Measurements from ENCODE around the gene ACTL8.

The ACTL8 gene

DNA sequence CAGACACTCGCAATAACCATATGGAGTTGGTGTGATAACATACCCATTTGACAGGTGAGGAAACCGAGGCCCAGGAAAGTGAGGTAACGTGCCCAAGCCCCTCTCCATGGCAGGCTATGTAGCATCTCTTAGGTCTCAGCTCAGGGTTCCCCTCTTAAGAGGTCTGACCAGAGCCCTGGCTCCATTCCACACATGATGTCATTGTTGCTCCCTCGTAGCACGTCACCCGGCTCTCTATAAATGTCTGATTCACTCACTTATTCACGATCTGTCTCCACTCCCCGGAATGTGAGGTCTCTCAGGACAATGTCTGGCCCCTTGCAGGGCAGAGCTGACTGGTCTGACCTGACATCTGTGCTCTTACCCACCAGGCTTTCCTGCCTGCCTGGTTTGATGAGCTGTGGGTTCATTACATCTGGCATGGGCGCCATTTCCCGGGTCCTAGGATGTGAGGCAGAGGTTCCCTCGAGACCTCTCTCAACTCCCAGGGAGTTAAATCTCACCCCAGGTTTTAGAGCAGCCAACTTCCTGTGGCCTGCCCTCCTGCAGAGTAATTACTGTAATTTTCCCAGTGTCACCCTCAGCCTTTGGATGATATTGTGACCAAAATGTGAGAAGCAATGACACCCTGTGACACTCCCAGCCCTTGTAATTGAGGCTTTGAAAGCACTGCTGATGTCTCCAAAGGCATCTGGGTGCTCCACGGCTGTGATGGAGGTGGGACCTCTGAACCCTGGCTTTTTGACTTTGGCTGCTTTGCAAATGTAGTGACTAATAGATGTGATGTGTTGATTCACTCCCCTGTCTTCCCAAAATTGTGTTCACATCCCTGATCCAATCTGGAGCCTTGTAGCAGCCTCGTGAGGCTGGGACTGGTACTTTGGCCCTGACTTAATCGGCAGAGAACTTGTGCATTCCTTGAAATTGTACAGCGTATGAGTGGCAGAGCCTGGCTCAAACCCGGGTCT, 10.6 kb downstream of the ACTL8 start:
- peak; percentile 27 for DNase-seq (ENCODE audit: low read depth)
- H3K4me3 ChIP-seq (ENCODE audit: low read length) = no peak overlapping the region
- no peak for TF ChIP-seq CTCF (conservative IDR thresholded peaks at IDR 0.05; ENCODE audit: low read depth, low read length)

DNA sequence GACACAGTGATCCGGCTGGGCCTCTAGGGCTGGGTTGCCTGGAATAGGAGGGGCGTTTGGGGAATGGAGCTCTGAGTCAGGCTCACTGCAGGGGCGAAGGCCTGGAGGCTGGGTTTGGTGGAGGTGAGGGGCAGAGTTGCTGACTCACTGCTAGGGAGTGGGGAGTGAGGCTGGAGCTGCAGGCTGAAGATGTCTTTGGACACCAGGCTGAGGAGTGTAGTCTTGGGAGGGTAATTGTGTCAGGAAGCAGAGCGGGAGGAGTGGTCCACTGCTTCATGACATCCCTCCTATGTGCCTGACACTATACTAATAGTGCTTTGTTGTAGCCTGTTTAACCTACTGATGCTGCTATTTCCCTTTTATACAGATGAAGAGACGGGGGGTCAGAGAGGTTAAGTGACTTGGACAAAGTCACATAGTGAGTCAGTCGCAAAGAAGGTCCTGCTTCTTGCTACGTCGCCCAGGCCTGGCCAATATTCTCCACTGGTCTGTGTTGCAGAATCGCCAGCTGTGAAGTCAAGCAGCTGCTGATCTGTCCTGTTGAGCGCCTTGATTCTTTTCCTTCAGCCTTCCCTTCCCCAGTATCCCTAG, 13.6 kb downstream of the ACTL8 start:
- no peak for TF ChIP-seq CTCF (conservative IDR thresholded peaks at IDR 0.05; ENCODE audit: low read depth, low read length)
- H3K4me3 ChIP-seq (ENCODE audit: low read length) = no peak overlapping the region
- DNase-seq (ENCODE audit: low read depth) = no peak

GRCh38 chr1:17770983-17771382, 15.8 kb downstream of the ACTL8 start:
- DNase-seq (ENCODE audit: low read depth) = no peak
- TF ChIP-seq CTCF (conservative IDR thresholded peaks at IDR 0.05; ENCODE audit: low read depth, low read length) = no peak
- H3K4me3 ChIP-seq (ENCODE audit: low read length) = no peak overlapping the region

DNA sequence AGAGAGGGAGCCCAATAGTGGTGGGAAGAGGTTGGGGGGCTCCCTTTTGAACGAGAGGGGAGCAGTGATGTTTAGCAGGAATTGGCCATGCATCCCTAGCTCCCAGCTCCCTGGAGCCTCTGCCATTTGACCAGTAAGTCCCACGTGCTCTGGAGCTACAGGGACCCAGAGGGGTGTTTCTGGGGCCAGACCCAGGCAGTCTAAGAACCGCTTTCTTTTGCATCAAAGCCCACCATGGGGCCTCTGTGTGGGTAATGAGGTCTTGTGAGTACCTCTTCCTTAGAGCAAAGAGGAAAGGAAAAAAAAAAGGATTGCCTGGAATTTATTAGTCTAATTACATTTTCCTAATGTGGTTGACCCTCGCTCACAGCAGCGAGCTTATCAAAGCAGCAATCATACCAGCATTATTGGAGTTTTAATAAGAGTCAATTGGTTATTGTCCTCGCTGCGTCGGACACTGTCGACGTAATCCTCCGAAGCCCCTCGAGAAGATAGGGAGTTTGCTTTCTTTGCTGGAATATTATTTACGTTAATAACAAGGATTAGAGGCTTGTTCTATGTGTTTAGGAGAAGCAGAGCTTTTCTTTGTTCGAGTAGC, 17.6 kb downstream of the ACTL8 start:
- H3K4me3 ChIP-seq (ENCODE audit: low read length) = no peak overlapping the region
- TF ChIP-seq CTCF (conservative IDR thresholded peaks at IDR 0.05; ENCODE audit: low read depth, low read length) = no peak
- DNase-seq (ENCODE audit: low read depth) = no peak

GRCh38 chr1:17773591-17774326, 18.6 kb downstream of the ACTL8 start:
- no peak for DNase-seq (ENCODE audit: low read depth)
- TF ChIP-seq CTCF (conservative IDR thresholded peaks at IDR 0.05; ENCODE audit: low read depth, low read length) = no peak
- H3K4me3 ChIP-seq (ENCODE audit: low read length) = no peak overlapping the region

GRCh38 chr1:17774452-17774851, 19.3 kb downstream of the ACTL8 start:
- no peak overlapping the region for H3K4me3 ChIP-seq (ENCODE audit: low read length)
- no peak for DNase-seq (ENCODE audit: low read depth)
- TF ChIP-seq CTCF (conservative IDR thresholded peaks at IDR 0.05; ENCODE audit: low read depth, low read length) = no peak

Data from retinal pigment epithelial cell (primary cell).